Endodermal cell (in vitro differentiated cells): ENCODE measurements around the gene SIGLEC1. TPM values are rescaled to one million over a fixed set of nuclear protein-coding genes. Genes with fewer than 3 reads are reported as not detected.
A peak's percentile ranks its signal among the peaks of the same experiment; 100 is the strongest.

Experiments
- DNase-seq: peaks from one replicate; pipeline ENCODE4 v3.0.0-alpha.2; 2017
- H3K27ac ChIP-seq: 2 replicates; pipeline ENCODE4 v1.5.1; 2013; ENCODE audit warnings: mild to moderate bottlenecking, low read depth, low read length, moderate library complexity
- H3K27me3 ChIP-seq: 2 replicates; pipeline ENCODE4 v1.6.1; 2013; ENCODE audit warnings: mild to moderate bottlenecking, low read length, moderate library complexity; ENCODE audit not compliant: insufficient read depth, control insufficient read depth, poor library complexity, severe bottlenecking
- H3K36me3 ChIP-seq: 2 replicates; pipeline ENCODE4 v1.7.0; 2013; ENCODE audit warnings: mild to moderate bottlenecking, low read length, moderate library complexity; ENCODE audit not compliant: control insufficient read depth, insufficient read depth
- H3K4me1 ChIP-seq: one replicate; pipeline ENCODE4 v1.7.0; 2013; ENCODE audit warnings: low read length; ENCODE audit not compliant: control insufficient read depth, insufficient read depth
- H3K4me3 ChIP-seq: 2 replicates; pipeline ENCODE4 v1.5.1; 2013; ENCODE audit warnings: mild to moderate bottlenecking, low read length, moderate library complexity
- H3K9ac ChIP-seq: 2 replicates; pipeline ENCODE4 v1.6.1; 2013; ENCODE audit warnings: mild to moderate bottlenecking, low read length, moderate library complexity; ENCODE audit not compliant: poor library complexity, severe bottlenecking; ENCODE audit errors: extremely low read depth
- H3K9me3 ChIP-seq: 2 replicates; pipeline ENCODE4 v1.6.1; 2013; ENCODE audit warnings: mild to moderate bottlenecking, low read length, moderate library complexity; ENCODE audit not compliant: control insufficient read depth
- H3K27ac Mint-ChIP-seq: 2 replicates; pipeline ENCODE4 v1.8.0; 2020; ENCODE audit warnings: mixed read lengths
- H3K27me3 Mint-ChIP-seq: 2 replicates; pipeline ENCODE4 v1.8.0; 2021; ENCODE audit warnings: mild to moderate bottlenecking, mixed read lengths; ENCODE audit not compliant: insufficient read depth
- H3K36me3 Mint-ChIP-seq: 2 replicates; pipeline ENCODE4 v1.8.0; 2020; ENCODE audit warnings: low read depth, mixed read lengths
- H3K4me1 Mint-ChIP-seq: 2 replicates; pipeline ENCODE4 v1.8.0; 2020; ENCODE audit warnings: mixed read lengths
- H3K4me3 Mint-ChIP-seq: 2 replicates; pipeline ENCODE4 v1.8.0; 2020; ENCODE audit warnings: mild to moderate bottlenecking, moderate library complexity, mixed read lengths
- H3K9me3 Mint-ChIP-seq: 2 replicates; pipeline ENCODE4 v1.8.0; 2020; ENCODE audit warnings: mild to moderate bottlenecking, mixed read lengths
- CTCF ChIP-seq: fragments of 200-600 bp; sonication (generic); conservative IDR thresholded peaks from 2 replicates; pipeline ENCODE4 v1.5.0; 2021; ENCODE audit warnings: antibody characterized with exemption, mild to moderate bottlenecking
- WGBS, 2 experiments: methylation state at CpG; one replicate each; pipeline versions ENCODE4 v1.1.5 to v1.1.7; 2013; ENCODE audit warnings: missing lambda C conversion rate in 2 of 2, mixed read lengths in 1 of 2; ENCODE audit not compliant: insufficient coverage in 1 of 2, insufficient read length in 1 of 2; 5-methylcytosine and 5-hydroxymethylcytosine counted together
- total RNA-seq, 2 donors: library from RNA; stranded (reverse); fragmentation: NEBNext Ultra II Directional in 1 of 2; extraction: Animal tissue kit (Norgen Biotek cat#: 25700) in 1 of 2; gene quantifications; 2 replicates in 1 of 2; 3 replicates in 1 of 2; pipeline ENCODE4 v1.2.1, GENCODE V29; 2021

Gene SIGLEC1
- total RNA-seq, 2 donors from 2014 or later, result not detected

- no peaks in the 10 kb centered on the region for H3K36me3 ChIP-seq
- H3K9me3 ChIP-seq, result no peaks in the 10 kb centered on the region
- H3K4me1 Mint-ChIP-seq, result peaks cover 4% of the 10 kb centered on the region
- no peak overlapping the region for H3K9ac ChIP-seq
- TF ChIP-seq CTCF, result no peak
- no peak overlapping the region for H3K4me3 Mint-ChIP-seq
- no peak overlapping the region for H3K27ac Mint-ChIP-seq
- peaks cover 4% of the 10 kb centered on the region for H3K4me1 ChIP-seq
- 71 to 82% methylated on average over 5 to 17 of the region's 18 CpGs for WGBS, 2 experiments
- H3K9me3 Mint-ChIP-seq, result no peaks in the 10 kb centered on the region
- H3K27me3 Mint-ChIP-seq, result peaks cover 71% of the 10 kb centered on the region
- H3K27me3 ChIP-seq, result peaks cover 27% of the 10 kb centered on the region
- H3K4me3 ChIP-seq, result no peak overlapping the region
- peak; percentile 69 for DNase-seq
- no peak overlapping the region for H3K27ac ChIP-seq
- H3K36me3 Mint-ChIP-seq, result no peaks in the 10 kb centered on the region
These were observed 32.4 kb downstream of the SIGLEC1 start for GRCh38 chr20:3679749-3680700.

- Mint-ChIP-seq H3K4me3 (no peak overlapping the region), H3K27ac (no peak overlapping the region), H3K4me1 (peaks cover 4% of the 10 kb centered on the region), H3K27me3 (peaks cover 72% of the 10 kb centered on the region), H3K36me3 (no peaks in the 10 kb centered on the region), H3K9me3 (no peaks in the 10 kb centered on the region)
- TF ChIP-seq CTCF, result no peak
- peaks cover 28% of the 10 kb centered on the region for H3K27me3 ChIP-seq
- peaks cover 4% of the 10 kb centered on the region for H3K4me1 ChIP-seq
- WGBS, 2 experiments, result 92 to 96% methylated on average over 8 to 14 of the region's 14 CpGs
- no peak overlapping the region for H3K4me3 ChIP-seq
- H3K9ac ChIP-seq, result no peak overlapping the region
- H3K9me3 ChIP-seq, result no peaks in the 10 kb centered on the region
- DNase-seq, result no peak
- H3K27ac ChIP-seq, result no peak overlapping the region
- H3K36me3 ChIP-seq, result no peaks in the 10 kb centered on the region
These were observed 33.3 kb downstream of the SIGLEC1 start for GRCh38 chr20:3678856-3679720.

- H3K36me3 ChIP-seq, result no peaks in the 10 kb centered on the region
- peaks cover 28% of the 10 kb centered on the region for H3K27me3 ChIP-seq
- no peak for TF ChIP-seq CTCF
- H3K27ac ChIP-seq, result no peak overlapping the region
- H3K27me3 Mint-ChIP-seq, result peaks cover 71% of the 10 kb centered on the region
- H3K9ac ChIP-seq, result no peak overlapping the region
- no peak overlapping the region for H3K4me3 ChIP-seq
- no peak overlapping the region for H3K4me3 Mint-ChIP-seq
- no peak for DNase-seq
- no peak overlapping the region for H3K27ac Mint-ChIP-seq
- H3K9me3 Mint-ChIP-seq, result no peaks in the 10 kb centered on the region
- WGBS, 2 experiments, result 60 to 89% methylated on average over 1 to 2 of the region's 2 CpGs
- no peaks in the 10 kb centered on the region for H3K9me3 ChIP-seq
- H3K4me1 ChIP-seq, result peaks cover 4% of the 10 kb centered on the region
- H3K4me1 Mint-ChIP-seq, result peaks cover 4% of the 10 kb centered on the region
- no peaks in the 10 kb centered on the region for H3K36me3 Mint-ChIP-seq
These were observed 34.2 kb downstream of the SIGLEC1 start for GRCh38 chr20:3678198-3678597.
